HG03460 (cell line): ENCODE measurements around the gene GUCY1A2.

Experiments
- ATAC-seq: cut with Tn5 transposase; IDR thresholded peaks from one replicate; pipeline ENCODE4 v1.9.1; 2021; ENCODE audit not compliant: unreplicated experiment

GUCY1A2 gene

DNA sequence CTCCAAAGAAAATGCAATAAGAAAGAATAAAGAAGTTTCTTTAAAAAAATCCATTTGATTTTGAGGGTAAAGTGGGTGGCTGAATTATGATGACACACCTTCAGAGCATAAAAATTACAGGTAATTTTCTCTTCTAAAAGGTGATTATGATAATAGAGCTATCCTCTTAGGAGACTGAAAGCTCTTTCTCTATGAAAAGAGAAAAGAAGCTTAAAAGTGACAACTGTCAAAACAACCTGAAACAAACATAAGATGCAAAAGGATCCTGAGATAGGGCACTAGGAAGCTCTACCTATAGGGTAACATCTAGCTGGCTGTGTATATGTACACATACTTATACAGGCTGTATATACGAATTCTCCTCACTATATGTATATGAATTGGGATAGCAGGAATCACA lies 270.2 kb downstream of the GUCY1A2 start:
- no peak for ATAC-seq

DNA sequence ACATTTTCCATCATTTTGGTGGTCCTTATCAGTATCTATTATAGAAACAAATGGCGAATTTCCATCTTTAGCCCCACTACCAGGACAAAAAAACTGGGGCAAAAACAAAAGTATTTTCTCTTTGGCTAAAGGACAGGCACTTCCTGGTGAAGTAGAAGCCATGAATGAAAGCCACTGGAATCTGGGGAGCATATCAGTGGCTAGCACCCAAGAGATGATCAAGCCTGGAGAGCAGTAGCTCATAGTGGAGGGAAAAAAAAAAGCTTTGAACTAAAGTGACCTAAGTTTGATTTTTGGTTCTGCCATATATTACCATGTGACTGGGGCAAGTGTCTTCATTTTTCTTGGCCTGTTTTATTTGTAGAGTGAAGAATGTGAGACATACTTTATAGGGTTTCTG lies 272.3 kb downstream of the GUCY1A2 start:
- no peak for ATAC-seq

DNA sequence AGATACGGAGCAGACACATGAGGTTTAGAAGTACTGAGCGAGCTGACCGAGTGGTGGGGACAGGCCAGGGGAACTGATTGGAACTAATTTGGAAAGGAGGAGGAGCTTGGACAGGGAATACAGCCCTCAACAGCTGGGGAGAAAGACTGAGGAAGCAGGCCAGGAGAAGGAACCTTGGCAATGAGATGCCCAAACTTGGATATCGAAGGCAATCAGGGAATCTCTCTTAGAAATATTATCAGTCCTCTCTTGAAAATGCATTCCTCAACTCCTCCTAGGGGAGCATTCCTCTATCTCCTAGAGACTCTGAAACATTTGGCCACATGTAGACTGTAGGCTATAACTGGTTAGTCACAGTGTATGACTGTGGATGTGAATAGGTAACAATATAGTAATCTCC lies 284.6 kb downstream of the GUCY1A2 start:
- no peak for ATAC-seq

DNA sequence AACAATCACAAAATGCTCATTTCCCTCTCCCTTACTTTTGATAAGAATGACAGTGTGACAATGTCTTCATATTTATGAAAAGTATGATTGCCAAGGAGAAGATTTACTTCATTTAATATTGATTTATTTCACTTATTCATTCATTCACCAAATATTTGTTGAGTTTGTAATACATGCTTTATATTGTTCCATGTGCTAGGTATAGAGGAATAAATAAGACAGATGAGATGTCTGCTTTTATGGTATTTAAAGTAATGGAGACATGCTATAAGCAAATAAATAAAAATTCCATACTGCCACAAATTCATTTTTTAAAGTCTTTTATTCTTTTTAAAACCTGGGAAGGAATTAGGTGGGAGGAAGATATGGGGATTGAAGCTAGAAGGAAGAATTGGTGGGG lies 289.4 kb downstream of the GUCY1A2 start:
- no peak for ATAC-seq

DNA sequence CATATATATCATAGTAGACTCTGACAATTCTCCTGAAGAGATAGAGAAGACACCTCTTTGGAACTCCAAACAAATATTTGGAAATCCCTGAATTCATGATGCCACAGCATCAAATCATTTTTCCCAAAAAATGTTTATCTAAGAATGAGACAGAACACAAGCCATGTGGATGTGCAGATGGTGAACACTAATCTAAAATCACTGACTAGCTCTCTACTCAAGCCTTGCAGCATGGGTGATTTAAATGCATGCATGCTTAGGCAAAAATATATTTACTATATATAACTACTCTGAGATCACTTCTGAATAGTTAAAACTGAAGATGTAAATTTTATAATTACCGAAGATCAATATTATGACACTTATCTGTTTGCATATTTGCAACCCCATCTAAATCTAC lies 289.9 kb downstream of the GUCY1A2 start:
- ATAC-seq: no peak

DNA sequence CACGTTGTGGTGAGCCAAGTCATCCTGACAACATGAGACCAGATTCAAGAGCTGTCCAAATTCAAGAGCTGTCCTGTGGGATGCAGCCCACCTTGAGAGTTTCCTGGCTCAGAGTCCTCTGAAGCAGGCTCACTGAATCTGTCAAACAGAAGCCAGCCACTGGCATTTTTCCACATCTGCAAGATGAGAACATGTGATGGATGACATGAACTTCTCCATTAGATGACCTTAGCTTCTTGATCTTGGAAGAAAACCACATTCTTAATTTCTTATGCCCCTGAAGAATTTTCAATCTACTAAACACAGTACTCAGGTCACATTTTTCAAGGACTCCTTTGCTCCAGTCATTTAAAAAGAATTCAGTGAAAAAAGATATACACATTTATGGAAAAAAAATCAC lies 291.0 kb downstream of the GUCY1A2 start:
- no peak for ATAC-seq

DNA sequence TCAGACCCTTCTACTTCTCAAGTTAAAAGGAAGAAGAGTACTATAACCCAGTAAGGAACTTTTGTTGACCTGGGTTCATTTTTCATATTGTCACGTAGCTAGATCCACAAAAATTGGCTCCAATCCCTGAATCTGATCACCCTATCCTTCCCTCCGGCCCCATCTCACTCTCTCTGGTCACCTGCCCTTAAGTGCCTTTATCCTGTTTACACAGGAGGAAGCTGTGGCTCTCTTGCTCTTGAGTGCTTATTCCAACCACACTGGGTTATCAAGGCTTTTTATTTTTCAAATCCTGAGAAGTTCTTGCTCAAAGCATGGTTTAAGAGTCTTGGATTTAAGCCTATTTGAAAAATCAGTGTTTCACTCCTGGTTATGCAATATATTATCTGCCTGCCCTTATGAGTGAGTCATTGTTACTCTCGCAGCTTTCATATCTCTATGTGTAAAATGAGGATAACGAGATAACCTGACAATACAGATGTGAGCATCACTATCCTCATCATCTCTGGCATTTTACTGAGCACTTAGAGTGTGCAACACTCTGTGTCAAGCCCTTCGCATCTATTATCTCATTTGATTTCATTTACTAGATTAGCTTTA lies 293.9 kb downstream of the GUCY1A2 start:
- ATAC-seq: no peak

DNA sequence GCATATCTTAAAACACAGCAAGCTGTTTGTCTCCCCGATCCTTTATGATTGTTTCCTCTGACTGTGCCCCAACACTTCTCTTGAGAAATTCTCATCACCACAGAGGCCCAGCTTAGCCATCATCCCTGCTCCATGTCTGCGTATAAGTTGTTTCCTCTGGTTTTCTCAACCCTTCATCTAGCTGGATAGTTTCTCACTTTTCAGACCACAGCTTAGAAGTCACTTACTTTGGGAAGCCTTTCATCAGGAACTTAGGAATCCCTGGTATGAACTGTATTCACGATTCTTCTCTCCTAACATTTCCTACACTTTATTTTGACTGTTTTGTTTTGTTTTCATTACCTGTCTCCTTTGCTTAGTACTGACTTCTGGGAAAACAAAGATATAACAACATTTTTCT lies 295.2 kb downstream of the GUCY1A2 start:
- ATAC-seq: no peak

DNA sequence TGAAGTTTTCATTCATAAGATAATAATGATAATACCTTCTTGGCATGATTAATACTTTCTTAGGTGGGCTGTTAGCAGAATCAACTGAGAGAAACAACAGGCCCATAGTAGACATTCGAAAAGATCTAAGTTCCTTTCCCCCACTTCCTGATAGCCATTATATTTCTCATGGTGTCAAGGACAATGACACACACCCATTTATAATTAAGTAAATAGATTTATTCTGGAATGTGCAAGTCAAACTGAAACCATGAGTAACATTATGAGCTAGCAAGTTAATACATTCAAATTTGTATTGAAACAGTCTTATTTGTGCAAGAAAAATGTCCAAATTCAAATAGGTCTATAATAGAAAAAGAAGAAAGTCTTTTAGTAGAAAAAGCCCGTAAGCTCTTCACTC lies 301.1 kb downstream of the GUCY1A2 start:
- ATAC-seq: no peak

DNA sequence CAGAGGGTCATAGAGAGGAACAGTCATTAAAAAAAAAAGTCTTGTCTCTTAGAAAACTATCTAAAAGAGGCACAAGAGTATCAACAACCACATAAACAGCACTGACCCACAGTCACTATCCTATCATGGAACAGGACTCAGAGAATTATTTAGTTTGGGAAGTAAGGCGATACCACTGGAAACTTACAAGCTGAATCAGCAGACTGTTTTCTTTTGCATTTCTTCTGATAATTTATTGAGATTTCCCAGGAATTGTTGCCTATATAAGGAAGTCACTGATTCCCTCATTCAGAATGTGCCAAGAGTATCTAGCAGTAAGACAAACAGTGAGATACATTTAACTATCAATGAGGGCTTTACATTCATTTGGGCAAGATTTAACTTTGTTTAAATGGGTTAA lies 304.1 kb downstream of the GUCY1A2 start:
- ATAC-seq: no peak

DNA sequence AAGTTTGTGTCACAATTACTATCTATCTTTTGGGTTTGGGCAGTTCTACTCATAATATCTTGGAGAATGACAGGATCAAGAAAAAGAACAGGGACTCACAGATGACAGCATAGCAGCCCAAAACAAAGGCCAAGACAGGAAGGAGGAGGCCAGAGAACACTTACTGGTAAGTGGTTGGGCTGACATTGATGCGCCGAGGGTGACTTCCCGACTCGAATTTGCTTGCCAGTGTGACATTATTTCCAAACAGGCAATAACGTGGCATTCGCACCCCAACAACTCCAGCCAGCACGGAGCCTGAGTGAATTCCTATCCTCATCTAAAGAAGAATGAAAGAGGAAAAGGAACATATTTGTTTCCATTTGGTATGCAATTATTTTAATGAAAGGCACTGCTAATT lies 309.9 kb downstream of the GUCY1A2 start:
- no peak for ATAC-seq

DNA sequence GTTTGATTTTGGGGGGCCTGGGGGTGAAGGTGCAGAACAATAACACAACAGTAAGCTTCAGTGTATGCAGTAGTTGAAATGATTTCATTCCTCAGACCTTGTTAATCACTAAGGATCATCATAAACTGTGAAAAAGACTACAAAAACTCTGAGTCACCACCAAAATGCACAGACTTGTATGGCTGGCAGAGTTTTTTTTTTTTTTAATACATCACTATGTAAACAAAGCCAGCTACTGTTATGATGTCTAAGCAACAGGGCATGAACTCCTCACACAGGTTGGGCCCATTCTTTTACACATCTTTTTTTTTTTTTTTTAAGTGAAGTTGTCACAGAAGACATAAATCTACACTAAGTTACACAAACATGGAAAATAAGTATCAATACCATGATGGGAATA lies 311.9 kb downstream of the GUCY1A2 start:
- ATAC-seq: no peak

DNA sequence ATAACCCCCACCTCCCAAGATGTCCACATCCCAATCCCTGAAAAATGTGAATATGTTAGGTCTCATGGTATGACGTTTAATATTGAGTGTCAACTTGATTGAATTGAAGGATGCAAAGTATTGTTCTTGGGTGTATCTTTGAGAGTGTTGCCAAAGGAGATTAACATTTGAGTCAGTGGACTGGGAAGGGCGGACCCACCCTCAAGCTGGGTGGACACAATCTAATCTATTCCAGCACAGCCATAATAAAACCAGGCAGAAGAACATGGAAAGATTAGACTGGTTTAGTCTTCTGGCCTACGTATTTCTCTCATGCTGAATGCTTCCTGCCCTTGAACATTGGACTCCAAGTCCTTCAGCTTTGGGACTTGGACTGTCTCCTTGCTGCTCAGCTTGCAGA lies 315.5 kb downstream of the GUCY1A2 start:
- ATAC-seq: no peak

DNA sequence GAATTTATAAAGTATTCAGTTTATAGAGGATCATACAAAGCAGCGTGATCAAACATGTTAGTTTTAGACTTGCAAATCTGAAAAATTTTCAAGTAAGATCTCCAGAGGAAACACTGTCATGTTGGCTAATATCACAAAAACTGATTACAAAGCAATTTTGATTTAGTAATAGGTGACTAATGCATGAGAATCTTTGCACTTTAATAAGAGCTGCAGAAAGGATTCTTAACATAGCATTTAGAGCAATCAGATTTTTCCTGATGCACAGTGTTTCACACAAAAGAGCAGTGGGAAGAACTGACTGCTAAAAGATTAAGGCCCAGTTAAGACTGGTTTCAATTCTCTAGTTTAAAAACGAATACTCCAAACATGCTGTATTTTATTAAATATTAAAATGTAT lies 321.2 kb downstream of the GUCY1A2 start:
- ATAC-seq: no peak

DNA sequence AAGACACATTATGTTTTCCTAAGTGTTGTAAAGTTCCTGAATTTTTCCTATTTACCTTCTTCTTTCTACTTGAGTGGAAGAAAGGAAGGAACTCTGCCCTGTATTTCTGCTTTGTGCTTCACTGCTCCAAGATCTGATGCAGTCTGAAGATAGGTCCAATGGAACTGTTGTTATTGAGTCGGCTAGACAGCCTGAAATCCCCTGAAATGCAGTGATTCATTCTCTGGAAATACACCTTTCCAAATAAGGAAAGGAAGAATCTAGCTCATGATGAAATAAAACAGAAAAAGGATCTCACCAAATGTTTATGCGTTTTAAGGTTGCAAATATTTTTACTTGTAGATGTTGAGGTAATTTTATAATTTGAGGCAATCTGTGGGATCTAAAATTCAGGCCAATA lies 322.8 kb downstream of the GUCY1A2 start:
- no peak for ATAC-seq

DNA sequence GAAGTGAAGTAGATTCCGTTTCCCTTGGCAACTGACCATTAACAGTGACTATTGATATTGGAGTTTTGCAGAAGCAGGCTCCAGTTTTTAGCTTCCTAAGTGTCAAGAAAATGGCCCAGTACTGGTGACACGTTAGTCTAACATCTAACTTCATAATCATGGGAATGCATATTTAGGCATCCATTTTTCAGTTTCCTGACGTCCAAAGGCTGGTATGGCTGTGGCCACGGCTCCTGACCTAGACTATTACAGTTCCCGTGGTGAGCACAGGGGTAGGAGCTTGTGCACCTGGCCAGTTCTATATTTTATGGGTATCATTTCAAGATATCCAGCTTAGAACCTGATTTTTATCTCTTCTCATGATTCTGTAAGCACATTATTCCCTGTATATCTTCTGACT lies 323.8 kb downstream of the GUCY1A2 start:
- ATAC-seq: no peak

DNA sequence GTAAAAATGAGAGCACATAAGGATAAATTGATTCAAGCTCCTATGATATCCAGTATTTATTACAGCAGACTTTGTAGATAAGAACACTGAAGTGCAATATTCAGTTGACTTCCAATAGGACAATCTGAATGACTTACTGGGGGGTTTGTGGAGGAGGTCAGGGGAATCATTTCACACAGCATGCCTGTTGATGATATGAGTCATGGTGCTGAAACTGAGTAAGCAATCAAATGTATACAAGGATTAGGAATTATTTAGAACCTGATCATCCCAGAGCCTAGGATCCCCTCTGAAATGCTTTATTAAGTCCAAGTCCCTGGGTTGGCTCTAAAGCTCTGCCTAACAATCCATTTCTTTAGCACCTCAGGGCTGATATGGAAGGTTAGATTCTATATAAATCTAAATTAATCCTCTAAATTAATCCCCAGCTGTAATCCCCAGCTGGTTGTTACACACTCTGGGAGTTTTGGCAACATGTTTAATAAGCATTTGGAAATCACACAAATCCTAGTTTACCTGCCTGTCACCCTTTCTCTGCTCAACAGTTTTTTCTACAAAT lies 326.4 kb downstream of the GUCY1A2 start:
- ATAC-seq: no peak

DNA sequence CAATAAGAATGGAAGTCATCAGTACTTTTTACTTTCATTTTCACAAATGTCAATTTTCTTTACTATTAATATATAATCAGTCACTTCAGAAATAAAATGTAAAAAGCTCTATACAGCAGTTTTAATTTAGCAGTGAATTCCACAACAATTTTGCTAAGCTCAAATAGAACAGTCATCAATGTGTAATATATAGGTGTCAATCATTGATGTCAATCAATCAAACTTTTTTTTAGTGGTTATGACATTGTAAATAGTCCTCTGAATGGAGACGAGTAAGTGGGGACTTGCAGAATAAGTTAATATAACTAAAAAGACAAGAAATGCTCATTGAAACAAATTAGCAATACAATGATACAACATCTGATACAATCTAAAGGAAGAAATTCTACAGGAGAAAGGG lies 327.4 kb downstream of the GUCY1A2 start:
- ATAC-seq: no peak

DNA sequence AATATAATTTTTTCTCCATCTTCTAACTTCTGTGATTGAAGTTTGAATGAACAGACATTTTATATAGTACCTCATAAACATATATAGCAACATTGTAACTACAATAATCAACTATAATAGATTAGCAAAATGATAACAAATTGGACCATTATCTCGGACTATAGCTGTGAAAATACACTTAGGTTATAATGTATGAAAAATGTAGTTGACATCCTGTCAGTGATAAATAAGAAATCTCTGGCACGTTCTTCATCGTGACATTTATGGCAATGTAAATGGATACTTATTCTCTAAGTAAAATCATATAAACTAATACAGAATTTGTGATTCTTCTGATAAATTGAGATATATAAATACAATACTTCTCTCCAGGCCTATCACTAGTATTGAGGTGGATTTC lies 333.3 kb downstream of the GUCY1A2 start:
- ATAC-seq: no peak

DNA sequence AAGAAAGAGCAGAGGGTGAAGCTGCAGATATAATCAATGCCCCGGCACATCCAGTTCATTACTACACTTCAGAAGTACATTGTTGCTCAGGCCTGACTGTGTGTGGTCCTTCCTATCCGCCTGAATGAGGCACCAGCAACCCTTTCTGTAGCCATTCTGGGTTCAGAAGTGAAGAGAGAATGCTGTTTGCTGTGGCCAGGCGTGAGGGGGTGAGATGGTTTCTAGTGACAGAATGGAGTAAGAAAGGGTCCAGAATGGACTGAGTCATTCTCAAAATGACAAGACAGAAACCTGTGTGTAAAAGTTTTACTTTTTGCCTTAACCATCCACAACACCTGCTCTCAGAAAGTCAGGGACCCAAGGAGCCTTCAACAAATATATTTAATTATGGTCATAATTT lies 334.8 kb downstream of the GUCY1A2 start:
- no peak for ATAC-seq

DNA sequence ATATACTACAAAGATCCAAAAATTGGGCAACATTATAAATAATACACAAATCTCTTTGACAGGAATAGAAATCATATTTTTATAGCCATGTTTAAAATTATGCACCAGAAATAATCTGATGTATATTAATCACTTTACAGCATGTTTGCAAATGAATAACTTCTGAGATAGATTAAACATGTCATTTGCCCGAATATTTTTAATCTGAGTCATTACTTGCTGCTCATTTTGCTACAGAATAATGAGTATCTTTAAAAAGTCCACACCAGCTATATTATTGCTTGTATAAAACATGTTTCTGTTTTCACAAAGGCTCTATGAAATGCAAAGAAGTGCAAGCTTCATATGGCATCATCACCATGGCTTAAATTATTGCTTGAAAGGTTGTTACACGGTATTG lies 336.8 kb downstream of the GUCY1A2 start:
- ATAC-seq: no peak

DNA sequence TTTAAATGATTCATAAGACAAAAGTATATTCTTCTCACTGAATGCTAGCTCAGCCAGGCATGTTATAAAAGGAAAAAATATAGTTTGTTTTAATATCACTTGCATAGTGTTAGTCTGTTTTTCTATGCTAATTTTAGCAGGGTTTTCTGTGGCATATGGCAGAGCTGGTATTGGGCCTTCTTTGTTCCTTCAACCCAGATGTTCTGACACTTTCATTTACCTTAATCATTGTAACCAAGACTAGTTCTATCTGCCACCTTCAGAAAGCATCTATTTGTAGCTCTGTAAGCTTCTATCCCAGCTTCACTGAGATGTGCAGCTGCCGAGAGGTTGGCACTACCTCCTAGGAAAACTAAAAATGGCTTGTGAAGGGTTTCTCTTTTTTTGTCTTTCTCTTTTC lies 338.7 kb downstream of the GUCY1A2 start:
- ATAC-seq: no peak

DNA sequence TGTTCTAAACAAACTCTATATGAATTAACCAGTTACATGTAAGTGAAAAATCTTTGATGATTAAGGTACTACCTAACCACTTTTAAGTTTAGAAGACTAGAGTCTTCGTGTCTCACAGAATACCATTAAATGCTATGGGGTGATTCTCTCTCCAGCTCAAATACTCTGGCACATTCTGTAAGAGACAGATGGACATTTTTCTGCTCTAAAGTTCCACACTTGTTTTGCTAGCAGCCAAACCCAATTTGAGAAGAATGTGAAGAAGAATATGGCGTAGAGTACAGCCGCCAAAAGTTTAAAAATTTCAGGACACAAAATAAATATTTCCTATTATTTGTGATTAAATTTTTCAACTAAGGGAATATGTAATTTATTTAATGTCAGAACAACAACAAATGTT lies 339.1 kb downstream of the GUCY1A2 start:
- no peak for ATAC-seq
